Measurements from ENCODE around the gene APCDD1L.

APCDD1L gene

DNA sequence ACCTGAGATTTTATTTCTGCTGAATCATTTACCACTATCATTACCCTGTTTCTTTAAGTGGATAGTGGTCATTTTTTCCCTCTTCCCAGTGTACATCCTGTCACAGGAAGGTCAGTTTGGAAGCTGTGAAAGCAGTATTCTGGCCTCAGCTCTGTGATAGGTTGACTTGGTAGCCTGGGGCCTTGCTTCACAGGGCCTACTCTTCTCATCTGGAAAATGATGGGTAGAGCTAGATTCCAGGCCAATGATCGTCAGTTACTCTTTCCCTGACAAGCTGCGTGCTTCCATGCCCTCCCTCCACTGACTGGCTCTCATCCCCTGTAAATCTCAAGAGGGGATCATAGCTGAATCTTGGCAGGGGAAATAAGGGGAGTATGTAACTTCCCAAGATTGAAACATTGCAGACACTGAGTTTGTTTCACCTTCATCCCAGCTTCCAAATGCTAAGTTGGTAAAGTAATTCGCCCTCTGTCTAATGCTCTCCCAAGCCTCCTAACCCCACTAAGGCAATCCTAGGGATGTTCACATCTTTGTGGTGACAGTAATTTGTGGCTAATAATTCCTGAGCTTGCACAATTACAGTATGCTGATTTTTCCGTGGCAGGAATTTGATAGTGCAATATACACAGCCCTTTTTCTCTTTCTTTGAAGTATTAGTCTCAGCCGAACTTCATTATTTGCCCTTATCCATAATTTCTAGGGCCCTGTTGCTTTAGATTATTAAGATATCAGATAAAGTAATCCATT is 75.0 kb downstream of the APCDD1L start:
- no peaks in the 10 kb centered on the region for H3F3A ChIP-seq (ENCODE audit: low read depth)
- no peak overlapping the region for H2AFZ ChIP-seq (ENCODE audit: low read length)
- no peaks in the 10 kb centered on the region for H3K9me2 ChIP-seq (replicated peaks; ENCODE audit: low read depth, low read length)
- peaks cover 62% of the 10 kb centered on the region for H3K36me3 ChIP-seq (ENCODE audit: insufficient read depth, low read length)
- peaks cover 52% of the 10 kb centered on the region for H3K79me2 ChIP-seq (ENCODE audit: insufficient read depth, low read length)
- H3K4me1 ChIP-seq (ENCODE audit: insufficient read depth, low read length, poor library complexity, severe bottlenecking): no peaks in the 10 kb centered on the region
- H3K9ac ChIP-seq (ENCODE audit: low read depth, low read length, poor library complexity, severe bottlenecking): no peak overlapping the region
- H3K9me3 ChIP-seq (ENCODE audit: insufficient read depth, low read depth, low read length): no peaks in the 10 kb centered on the region
- H3K27me3 ChIP-seq (ENCODE audit: insufficient read depth, low read length, poor library complexity, severe bottlenecking): no peaks in the 10 kb centered on the region
- no peak overlapping the region for H3K4me3 ChIP-seq (ENCODE audit: low read length, poor library complexity, severe bottlenecking)
- TF ChIP-seq EZH2phosphoT487 (IDR thresholded peaks at IDR 0.05; ENCODE audit: borderline replicate concordance) (no peak), CTCF (conservative IDR thresholded peaks at IDR 0.05; ENCODE audit: low read length) (no peak)
- H4K20me1 ChIP-seq (ENCODE audit: insufficient read depth, low read length, poor library complexity, severe bottlenecking): peaks cover 9% of the 10 kb centered on the region
- H3K4me2 ChIP-seq (ENCODE audit: low read depth, low read length, poor library complexity, severe bottlenecking): no peak overlapping the region

GRCh38 chr20:58438970-58439808 is 76.0 kb downstream of the APCDD1L start:
- Histone ChIP-seq H3K9me3 (ENCODE audit: insufficient read depth, low read depth, low read length) (no peaks in the 10 kb centered on the region), H3F3A (ENCODE audit: low read depth) (no peaks in the 10 kb centered on the region), H3K9me2 (replicated peaks; ENCODE audit: low read depth, low read length) (no peaks in the 10 kb centered on the region), H3K9ac (ENCODE audit: low read depth, low read length, poor library complexity, severe bottlenecking) (no peak overlapping the region), H3K4me3 (ENCODE audit: low read length, poor library complexity, severe bottlenecking) (no peak overlapping the region), H3K4me2 (ENCODE audit: low read depth, low read length, poor library complexity, severe bottlenecking) (no peak overlapping the region), H2AFZ (ENCODE audit: low read length) (no peak overlapping the region), H3K36me3 (ENCODE audit: insufficient read depth, low read length) (peaks cover 57% of the 10 kb centered on the region; the same call in 1 of the 2 replicates), H3K4me1 (ENCODE audit: insufficient read depth, low read length, poor library complexity, severe bottlenecking) (no peaks in the 10 kb centered on the region), H3K27me3 (ENCODE audit: insufficient read depth, low read length, poor library complexity, severe bottlenecking) (no peaks in the 10 kb centered on the region), H3K79me2 (ENCODE audit: insufficient read depth, low read length) (peaks cover 62% of the 10 kb centered on the region), H4K20me1 (ENCODE audit: insufficient read depth, low read length, poor library complexity, severe bottlenecking) (peaks cover 18% of the 10 kb centered on the region)
- no peak for TF ChIP-seq CTCF (conservative IDR thresholded peaks at IDR 0.05; ENCODE audit: low read length)
- no peak for TF ChIP-seq EZH2phosphoT487 (IDR thresholded peaks at IDR 0.05; ENCODE audit: borderline replicate concordance)

DNA sequence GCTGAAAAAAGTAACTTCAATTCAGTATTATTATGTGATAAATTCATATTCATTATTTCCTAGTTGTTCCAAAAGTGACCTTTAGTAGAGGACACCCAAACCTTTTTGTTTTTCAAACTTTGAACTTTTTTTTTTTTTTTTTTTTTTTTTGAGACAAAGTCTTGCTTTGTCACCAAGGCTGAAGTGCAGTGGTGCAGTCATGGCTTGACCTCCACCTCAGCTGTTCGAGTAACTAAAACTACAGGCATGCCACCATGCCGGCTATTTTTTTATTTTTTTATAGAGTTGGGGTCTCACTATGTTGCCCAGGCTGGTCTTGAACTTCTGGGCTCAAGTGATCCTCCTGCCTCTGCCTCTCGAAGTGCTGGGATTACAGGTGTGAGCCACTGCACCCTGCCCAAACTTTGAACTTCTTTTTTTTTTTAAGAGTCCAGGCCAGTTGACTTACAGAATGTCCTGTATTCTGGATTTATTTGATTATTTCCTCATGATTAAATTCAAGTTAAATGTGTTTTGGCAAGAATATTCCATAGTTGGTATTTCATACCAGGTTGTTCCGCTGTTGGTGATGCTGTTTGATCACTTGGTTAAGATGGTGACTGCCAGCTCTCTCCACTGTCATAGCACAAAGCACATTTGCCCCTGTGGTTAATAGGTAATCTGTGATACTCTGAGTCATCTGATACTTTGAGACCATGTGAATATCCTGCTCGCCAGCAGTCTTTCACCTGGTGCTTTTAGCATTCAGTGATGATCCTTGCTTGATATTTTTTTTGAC is 78.1 kb downstream of the APCDD1L start:
- Histone ChIP-seq H3K4me2 (ENCODE audit: low read depth, low read length, poor library complexity, severe bottlenecking) (no peak overlapping the region), H3K36me3 (ENCODE audit: insufficient read depth, low read length) (peaks cover 35% of the 10 kb centered on the region; the same call in 1 of the 2 replicates), H3K4me1 (ENCODE audit: insufficient read depth, low read length, poor library complexity, severe bottlenecking) (peaks cover 10% of the 10 kb centered on the region), H3K9me2 (replicated peaks; ENCODE audit: low read depth, low read length) (no peaks in the 10 kb centered on the region), H3K27me3 (ENCODE audit: insufficient read depth, low read length, poor library complexity, severe bottlenecking) (no peaks in the 10 kb centered on the region), H3F3A (ENCODE audit: low read depth) (no peaks in the 10 kb centered on the region), H4K20me1 (ENCODE audit: insufficient read depth, low read length, poor library complexity, severe bottlenecking) (peaks cover 37% of the 10 kb centered on the region), H3K9me3 (ENCODE audit: insufficient read depth, low read depth, low read length) (no peaks in the 10 kb centered on the region), H3K4me3 (ENCODE audit: low read length, poor library complexity, severe bottlenecking) (no peak overlapping the region), H2AFZ (ENCODE audit: low read length) (no peak overlapping the region), H3K9ac (ENCODE audit: low read depth, low read length, poor library complexity, severe bottlenecking) (no peak overlapping the region), H3K79me2 (ENCODE audit: insufficient read depth, low read length) (peaks cover 78% of the 10 kb centered on the region)
- no peak for TF ChIP-seq CTCF (conservative IDR thresholded peaks at IDR 0.05; ENCODE audit: low read length)

Measured in Loucy (cell line).